HG03442 (cell line): ENCODE results near the gene TMIE.

Experiments used
- ATAC-seq: cut with Tn5 transposase; IDR thresholded peaks from one replicate; pipeline ENCODE4 v1.9.1; 2021; ENCODE audit warnings: mild to moderate bottlenecking, moderate library complexity; ENCODE audit not compliant: unreplicated experiment

Gene TMIE

DNA sequence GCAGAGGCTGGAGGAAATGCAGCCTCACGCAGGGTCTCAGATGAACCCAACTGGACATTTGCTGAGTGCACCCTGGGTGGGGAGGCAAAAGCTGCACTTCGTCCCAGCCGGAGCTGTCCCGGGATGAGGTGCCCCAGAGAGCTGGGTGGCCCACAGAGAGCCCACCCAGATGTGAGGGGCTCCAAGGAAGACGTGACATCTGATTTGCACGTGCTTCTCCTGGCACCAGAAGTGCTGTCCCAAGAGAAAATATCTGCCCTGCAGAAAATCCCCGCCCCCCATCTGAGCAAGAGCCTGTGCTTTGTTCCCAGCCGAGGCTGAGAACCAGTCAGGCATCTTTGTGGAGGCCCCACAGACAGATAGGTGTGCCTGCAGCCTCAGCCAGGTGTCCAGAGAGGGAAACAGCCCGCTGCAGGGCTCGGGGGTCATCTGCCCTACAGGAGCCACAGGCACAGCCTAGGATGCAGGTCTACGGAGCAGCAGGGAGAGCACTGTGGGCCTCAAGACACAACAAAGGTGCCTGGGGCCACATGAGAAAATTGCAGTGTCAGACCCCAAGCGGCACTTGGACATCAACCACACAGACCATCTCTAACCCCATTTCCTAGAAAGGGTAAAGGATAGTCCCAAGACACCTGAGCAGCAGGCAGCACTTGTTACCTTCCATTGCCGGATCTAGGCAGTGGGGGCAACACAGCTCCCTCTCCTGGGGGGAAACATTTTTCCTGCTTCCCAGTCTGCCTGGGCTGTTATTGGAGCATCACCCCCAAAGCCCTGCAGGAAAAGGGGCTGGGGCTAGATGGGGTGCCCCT is 5.8 kb downstream of the TMIE start:
- no peak for ATAC-seq

DNA sequence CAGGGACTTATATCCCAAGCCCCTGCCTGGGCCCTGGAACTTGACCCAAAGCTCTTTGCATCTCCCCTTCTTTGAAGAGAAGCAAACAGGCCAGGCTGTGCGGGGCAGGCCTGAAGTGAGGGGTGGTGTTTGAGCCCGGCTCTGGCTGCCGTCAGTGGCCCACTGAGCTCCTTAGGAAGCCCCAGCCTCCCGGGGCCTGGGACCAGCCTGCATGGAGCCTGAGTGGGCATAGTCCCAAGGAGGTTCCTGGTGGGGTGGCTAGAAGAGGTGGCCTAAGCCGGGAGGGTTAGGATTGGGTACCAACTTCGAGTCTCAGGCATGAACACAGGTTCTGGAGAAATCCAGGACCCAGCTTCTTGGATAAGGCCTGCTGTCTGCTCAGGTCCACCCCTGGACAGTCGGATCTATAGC is 6.4 kb downstream of the TMIE start:
- no peak for ATAC-seq

- ATAC-seq = no peak
These were observed 7.4 kb downstream of the TMIE start for GRCh38 chr3:46708401-46709156.

DNA sequence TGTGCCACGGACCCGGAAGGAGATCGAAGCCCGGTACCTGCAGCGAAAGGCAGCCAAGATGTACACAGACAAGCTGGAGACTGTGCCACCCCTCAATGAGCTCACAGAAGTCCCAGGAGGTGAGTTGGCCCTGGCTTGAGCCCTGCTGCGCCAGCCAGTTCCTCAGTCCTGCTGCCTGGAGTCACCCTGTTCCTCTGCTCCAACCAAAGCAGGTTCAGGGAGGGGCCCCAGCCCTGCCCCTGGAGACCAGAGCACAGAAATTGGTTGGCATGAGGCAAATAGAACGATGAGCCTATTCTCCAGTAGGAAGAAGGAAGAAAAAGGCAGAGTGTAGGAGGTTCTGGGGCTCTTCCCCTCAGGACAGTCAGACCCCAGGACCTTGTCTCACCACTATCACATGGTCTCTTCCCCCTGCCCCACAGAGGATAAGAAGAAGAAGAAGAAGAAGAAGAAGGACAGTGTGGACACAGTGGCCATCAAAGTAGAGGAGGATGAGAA is 8.0 kb downstream of the TMIE start:
- no peak for ATAC-seq

- ATAC-seq = no peak
These were observed 8.5 kb downstream of the TMIE start for GRCh38 chr3:46709721-46710120.

DNA sequence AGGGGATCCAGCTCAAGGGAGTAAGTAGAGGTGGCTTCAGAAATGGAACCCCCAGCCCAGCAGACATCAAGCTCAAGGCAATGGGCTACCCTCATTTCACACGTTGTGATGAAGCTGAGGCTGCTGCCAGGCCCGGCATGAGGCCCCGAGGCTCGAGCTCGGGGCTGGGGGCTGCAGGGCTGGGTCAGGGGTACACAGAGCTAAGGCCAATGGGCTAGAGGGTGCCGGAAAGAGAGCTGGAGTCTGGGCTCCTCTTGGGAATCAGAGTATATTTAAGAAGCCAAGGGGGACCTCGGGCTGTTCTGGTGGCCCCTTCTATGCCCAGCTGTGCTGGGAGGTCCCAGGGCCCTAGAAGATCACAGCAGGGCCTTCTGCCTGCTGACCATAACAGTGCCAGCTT is 9.0 kb downstream of the TMIE start:
- no peak for ATAC-seq

GRCh38 chr3:46710671-46711295 is 9.6 kb downstream of the TMIE start:
- no peak for ATAC-seq

GRCh38 chr3:46711305-46711704 is 10.1 kb downstream of the TMIE start:
- no peak for ATAC-seq

GRCh38 chr3:46711760-46712159 is 10.6 kb downstream of the TMIE start:
- no peak for ATAC-seq

DNA sequence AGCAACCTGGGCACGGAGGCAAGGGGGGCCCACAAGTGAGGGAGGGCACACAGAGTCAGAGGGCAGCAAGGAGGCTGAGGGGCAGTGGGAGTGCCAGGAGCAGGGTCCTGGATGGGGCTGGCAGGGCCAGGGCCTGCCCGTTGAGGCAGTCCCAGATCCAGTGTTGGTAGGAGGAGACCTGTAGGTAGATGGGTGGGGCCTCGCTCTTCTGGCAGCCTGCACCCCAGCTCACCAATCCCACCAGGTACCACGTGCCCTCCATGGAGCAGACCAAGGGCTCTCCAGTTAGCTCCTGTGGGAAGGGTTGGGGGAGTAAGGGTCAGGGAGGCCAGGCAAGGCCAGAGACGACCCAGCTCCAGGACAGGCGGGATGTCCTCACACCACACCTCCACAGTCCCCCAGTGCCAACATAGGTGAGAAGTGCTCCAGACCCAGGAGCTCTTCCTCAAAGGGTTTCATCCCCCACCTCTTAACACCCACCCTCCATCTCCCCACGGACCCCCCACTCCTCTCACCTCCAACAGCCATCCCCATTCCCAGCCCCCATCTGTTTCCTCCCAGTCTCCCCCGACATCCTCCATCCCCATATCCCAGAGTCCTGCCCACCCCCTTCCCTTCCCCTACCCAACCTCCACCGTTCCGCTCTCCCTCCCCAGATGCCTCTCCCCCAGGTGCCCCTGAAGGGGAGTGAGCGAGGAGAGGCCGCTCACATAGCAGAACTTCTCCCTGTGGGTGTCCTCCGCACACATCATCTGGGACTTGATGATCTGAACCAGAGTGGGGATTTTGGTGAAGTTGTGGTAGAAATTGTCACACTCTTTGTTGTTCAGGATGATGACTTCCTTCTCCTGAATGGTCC is 11.2 kb downstream of the TMIE start:
- no peak for ATAC-seq

- no peak for ATAC-seq
These were observed 12.1 kb downstream of the TMIE start for GRCh38 chr3:46713050-46713897.

- peak; percentile 70 for ATAC-seq
These were observed 12.8 kb downstream of the TMIE start for GRCh38 chr3:46713898-46714552.

DNA sequence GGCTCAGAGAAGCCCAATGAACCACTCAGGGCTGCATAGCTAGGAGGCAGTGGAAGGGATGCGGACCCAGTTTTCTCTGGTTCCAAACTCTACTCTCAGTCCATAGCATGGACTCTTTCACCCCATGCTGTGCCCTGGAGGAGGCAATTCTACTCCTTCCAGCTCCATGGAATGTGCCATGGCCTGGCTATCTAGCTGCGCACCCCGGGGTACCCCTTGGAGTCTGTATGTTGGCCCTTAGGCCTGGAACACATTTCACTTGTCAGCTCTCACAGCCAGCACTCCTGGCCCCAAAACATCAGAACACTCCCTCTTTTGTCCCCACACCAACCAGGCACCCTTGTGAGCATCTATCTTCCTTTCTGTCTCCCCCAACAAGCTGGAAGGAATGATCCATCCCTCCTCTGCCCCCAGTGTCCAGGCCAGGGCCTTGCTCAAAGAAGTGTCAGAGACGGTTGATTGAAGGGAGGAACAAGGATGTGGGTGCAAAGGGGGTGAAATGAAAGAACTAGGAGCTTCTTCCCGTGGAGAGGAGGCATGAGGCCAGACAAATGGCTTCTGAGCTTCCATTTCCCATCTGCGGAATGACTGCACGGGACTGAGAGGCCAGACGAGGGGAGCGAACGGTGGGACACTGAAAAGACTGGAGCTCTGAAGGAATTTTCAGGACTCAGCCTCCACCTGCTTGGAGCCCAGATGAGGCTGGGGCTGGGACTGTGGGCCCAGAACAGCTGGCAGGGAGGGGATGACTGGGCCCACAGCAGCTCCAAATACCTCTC is 13.7 kb downstream of the TMIE start:
- ATAC-seq = no peak

DNA sequence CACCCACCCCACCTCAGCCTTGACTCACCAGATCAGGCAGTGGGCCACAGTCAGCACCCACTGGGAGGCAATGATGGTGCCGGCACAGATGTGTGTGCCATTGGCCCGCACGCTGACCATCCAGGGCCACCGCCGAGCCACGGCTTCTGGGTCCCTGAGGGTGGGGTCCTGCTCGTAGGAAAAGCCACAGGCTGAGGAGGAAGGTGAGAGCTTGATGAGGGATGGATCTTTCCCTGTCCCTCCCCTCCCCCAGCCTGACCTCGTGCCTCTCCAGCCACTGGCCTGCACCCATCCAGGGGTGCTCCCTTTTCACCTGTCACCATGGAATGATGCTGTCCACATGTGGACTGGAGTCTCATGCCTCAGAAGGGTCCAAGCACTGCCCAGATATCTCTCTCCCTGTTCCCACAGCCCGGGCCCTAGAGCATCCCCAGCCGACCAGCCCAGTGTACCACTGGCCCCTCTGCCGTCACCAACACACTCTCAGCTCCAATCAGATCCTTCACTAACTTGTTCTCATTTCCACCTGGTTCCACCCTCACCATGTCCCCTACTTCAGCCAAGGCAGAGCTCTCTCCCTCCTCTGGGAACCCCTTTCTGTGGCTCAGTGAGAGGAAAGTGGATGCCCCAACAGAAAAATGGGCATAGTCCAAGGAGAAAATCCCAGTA is 14.4 kb downstream of the TMIE start:
- ATAC-seq = no peak

DNA sequence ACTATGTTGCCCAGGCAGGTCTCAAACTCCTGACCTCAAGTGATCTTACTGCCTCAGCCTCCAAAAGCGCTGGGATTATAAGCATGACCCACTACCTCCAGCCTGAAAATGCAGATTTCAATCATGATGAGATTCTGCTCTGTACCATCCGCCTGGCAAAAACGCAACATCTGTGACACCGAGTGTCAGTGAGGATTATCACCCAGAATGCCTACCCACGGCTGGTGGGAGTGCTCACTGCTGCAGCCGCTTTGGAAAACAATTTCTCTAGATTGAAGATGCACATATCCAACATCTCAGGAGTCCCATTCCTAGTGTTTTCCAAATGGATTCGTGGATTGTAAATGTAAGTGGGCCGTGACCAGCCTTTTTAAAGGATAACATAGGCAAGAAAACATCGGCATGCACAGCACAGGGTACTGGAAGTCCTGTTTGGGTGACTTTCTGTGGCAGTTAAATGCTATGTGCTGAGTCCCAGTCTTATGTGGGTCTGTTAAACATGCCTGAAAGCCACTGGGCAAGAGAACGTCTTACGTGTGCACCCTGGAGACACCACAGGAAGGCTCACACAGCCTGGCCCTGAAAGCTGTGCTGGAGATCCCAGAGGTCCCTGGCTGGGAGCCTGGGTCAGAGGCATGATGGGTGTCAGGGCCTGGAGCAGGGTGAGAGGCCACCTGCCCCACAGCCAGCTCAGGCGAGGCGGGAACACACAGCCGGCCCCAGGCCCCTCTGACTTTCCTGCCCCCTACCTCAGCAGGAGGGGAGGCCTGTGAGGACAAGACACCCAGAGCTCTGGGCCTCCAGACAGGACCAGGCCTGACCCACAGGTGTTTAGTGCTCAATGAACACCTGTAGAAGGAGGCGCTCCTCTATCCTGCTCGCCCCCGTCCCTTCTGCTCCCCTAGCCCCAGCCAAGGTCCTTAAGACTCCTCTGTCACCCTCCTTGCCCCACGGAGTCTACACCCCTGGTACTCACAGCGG is 15.6 kb downstream of the TMIE start:
- no peak for ATAC-seq

DNA sequence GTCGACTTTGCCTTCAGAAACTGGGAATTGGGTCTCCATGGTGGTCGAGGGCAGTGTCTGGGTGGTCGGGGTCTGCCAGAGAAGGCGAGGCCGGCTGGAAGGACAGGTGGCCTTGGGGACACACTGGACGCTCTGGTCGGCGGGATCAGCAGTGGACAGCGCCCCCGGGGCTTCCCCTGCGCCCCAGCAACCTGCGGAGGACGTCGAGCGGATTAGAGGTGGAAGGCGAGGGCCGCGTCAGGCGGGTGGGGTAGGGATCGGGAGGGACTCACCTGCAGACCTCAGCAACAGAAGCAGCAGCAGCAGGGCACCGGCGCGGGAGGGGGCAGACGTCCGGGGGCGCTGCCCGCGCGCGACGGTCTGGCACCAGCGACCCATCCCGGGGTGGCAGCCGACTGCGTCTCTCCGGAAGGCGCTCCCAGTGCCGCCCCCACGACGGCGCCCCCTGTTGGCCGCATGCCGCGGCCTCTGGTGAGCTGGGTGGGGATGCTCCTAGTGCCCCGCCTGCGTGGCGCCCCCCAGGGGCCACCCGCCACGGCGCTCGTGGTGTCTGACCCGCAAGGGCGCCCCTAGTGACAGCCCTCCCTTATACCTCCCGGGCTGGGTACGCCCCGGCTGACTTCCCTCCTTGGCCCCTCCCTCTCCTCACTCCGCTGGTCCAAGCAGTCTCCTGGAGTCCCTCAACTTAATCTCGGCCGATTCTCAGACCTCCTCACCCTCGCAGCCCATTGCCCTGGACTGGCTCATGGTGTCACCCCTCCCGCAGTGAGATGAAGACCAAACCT is 16.4 kb downstream of the TMIE start, which contains the start of gene PRSS50:
Gene PRSS50, minus strand, starts transcription at position 423 of the 785 bp plus-strand sequence. Its CDS starts 45 bp downstream, at position 378.
- ATAC-seq = no peak
